WTC11 (cell line): Measurements from ENCODE around the gene BICRA. TPM values are rescaled to one million over a fixed set of nuclear protein-coding genes. Genes with fewer than 3 reads are reported as not detected.

ENCODE experiments used
- CBFB ChIP-seq: sonication (generic); formaldehyde crosslinking; IDR thresholded peaks from 2 replicates; pipeline ENCODE4 v1.8.1; 2022; ENCODE audit warnings: mild to moderate bottlenecking, low read depth, missing genetic modification reagents
- CREM ChIP-seq: sonication (generic); formaldehyde crosslinking; IDR thresholded peaks from 2 replicates; pipeline ENCODE4 v1.8.1; 2022; ENCODE audit warnings: mild to moderate bottlenecking, missing genetic modification reagents, moderate library complexity
- ESRRA ChIP-seq: sonication (generic); formaldehyde crosslinking; IDR thresholded peaks from 2 replicates; pipeline ENCODE4 v1.8.1; 2022; ENCODE audit warnings: mild to moderate bottlenecking, missing genetic modification reagents, borderline replicate concordance
- ETV6 ChIP-seq: sonication (generic); formaldehyde crosslinking; IDR thresholded peaks from 2 replicates; pipeline ENCODE4 v1.8.1; 2022; ENCODE audit warnings: mild to moderate bottlenecking, missing genetic modification reagents
- FOXJ3 ChIP-seq: sonication (generic); formaldehyde crosslinking; IDR thresholded peaks from 2 replicates; pipeline ENCODE4 v1.9.0; 2021; ENCODE audit warnings: missing genetic modification reagents, mild to moderate bottlenecking, borderline replicate concordance
- GTF2I ChIP-seq: fragments of 250-450 bp; sonication (Bioruptor Pico); conservative IDR thresholded peaks from 2 replicates; pipeline ENCODE4 v1.4.0; 2021; ENCODE audit warnings: mild to moderate bottlenecking
- IRF2 ChIP-seq: sonication (generic); formaldehyde crosslinking; IDR thresholded peaks from 2 replicates; pipeline ENCODE4 v1.8.0; 2022; ENCODE audit warnings: low read depth, missing genetic modification reagents, borderline replicate concordance
- NFYB ChIP-seq: sonication (generic); formaldehyde crosslinking; conservative IDR thresholded peaks from 2 replicates; pipeline ENCODE4 v1.8.0; 2022; ENCODE audit warnings: low read depth, missing genetic modification reagents
- PRRX2 ChIP-seq: fragments of 250-450 bp; sonication (Bioruptor Pico); IDR thresholded peaks from 2 replicates; pipeline ENCODE4 v1.8.0; 2021; ENCODE audit warnings: mild to moderate bottlenecking
- SP1 ChIP-seq: sonication (generic); formaldehyde crosslinking; conservative IDR thresholded peaks from 2 replicates; pipeline ENCODE4 v1.8.1; 2022; ENCODE audit warnings: missing genetic modification reagents
- ZBTB21 ChIP-seq: sonication (generic); formaldehyde crosslinking; IDR thresholded peaks from 2 replicates; pipeline ENCODE4 v1.8.1; 2023; ENCODE audit warnings: mild to moderate bottlenecking, missing genetic modification reagents, borderline replicate concordance
- ZNF121 ChIP-seq: sonication (generic); formaldehyde crosslinking; IDR thresholded peaks from 2 replicates; pipeline ENCODE4 v1.8.0; 2023; ENCODE audit warnings: missing genetic modification reagents
- ZNF263 ChIP-seq: sonication (generic); formaldehyde crosslinking; IDR thresholded peaks from 2 replicates; pipeline ENCODE4 v1.8.1; 2022; ENCODE audit warnings: low read depth, mild to moderate bottlenecking, moderate library complexity, missing genetic modification reagents
- ZNF396 ChIP-seq: fragments of 250-450 bp; sonication (Bioruptor Pico); IDR thresholded peaks from 2 replicates; pipeline ENCODE4 v1.8.0; 2021; ENCODE audit warnings: mild to moderate bottlenecking, moderate library complexity, borderline replicate concordance
- total RNA-seq: library from RNA; stranded (reverse); gene quantifications from 3 replicates; pipeline ENCODE4 v1.2.3, GENCODE V29; 2021
- TF ChIP-seq, protein P1 (sequence below): fragments of 200-600 bp; IDR thresholded peaks from 2 replicates; pipeline ENCODE4 v1.8.0; 2022; ENCODE audit warnings: antibody characterized with exemption
- TF ChIP-seq, protein P2 (sequence below): sonication (generic); formaldehyde crosslinking; IDR thresholded peaks from 2 replicates; pipeline ENCODE4 v1.8.0; 2022; ENCODE audit warnings: missing genetic modification reagents
- TF ChIP-seq, protein P3 (sequence below): sonication (generic); formaldehyde crosslinking; IDR thresholded peaks from 2 replicates; pipeline ENCODE4 v1.8.1; 2022; ENCODE audit warnings: low read depth, mild to moderate bottlenecking, moderate library complexity, missing genetic modification reagents, borderline replicate concordance
- TF ChIP-seq, protein P4 (sequence below): sonication (generic); formaldehyde crosslinking; IDR thresholded peaks from 2 replicates; pipeline ENCODE4 v1.8.1; 2023; ENCODE audit warnings: mild to moderate bottlenecking, missing genetic modification reagents, borderline replicate concordance
- TF ChIP-seq, protein P5 (sequence below): sonication (generic); formaldehyde crosslinking; IDR thresholded peaks from 2 replicates; pipeline ENCODE4 v1.8.1; 2022; ENCODE audit warnings: mild to moderate bottlenecking, missing genetic modification reagents, moderate library complexity, borderline replicate concordance
- TF ChIP-seq, protein P6 (sequence below): sonication (generic); formaldehyde crosslinking; IDR thresholded peaks from 2 replicates; pipeline ENCODE4 v1.8.1; 2023; ENCODE audit warnings: mild to moderate bottlenecking, missing genetic modification reagents, moderate library complexity
- TF ChIP-seq, protein P7 (sequence below): sonication (generic); formaldehyde crosslinking; IDR thresholded peaks from 2 replicates; pipeline ENCODE4 v1.8.1; 2023; ENCODE audit warnings: mild to moderate bottlenecking, missing genetic modification reagents
- TF ChIP-seq, protein P8 (sequence below): sonication (generic); formaldehyde crosslinking; IDR thresholded peaks from 2 replicates; pipeline ENCODE4 v1.8.1; 2023; ENCODE audit warnings: mild to moderate bottlenecking, moderate library complexity, missing genetic modification reagents

Gene BICRA
- total RNA-seq, 1 experiment from 2014 or later: 30.3 TPM

DNA sequence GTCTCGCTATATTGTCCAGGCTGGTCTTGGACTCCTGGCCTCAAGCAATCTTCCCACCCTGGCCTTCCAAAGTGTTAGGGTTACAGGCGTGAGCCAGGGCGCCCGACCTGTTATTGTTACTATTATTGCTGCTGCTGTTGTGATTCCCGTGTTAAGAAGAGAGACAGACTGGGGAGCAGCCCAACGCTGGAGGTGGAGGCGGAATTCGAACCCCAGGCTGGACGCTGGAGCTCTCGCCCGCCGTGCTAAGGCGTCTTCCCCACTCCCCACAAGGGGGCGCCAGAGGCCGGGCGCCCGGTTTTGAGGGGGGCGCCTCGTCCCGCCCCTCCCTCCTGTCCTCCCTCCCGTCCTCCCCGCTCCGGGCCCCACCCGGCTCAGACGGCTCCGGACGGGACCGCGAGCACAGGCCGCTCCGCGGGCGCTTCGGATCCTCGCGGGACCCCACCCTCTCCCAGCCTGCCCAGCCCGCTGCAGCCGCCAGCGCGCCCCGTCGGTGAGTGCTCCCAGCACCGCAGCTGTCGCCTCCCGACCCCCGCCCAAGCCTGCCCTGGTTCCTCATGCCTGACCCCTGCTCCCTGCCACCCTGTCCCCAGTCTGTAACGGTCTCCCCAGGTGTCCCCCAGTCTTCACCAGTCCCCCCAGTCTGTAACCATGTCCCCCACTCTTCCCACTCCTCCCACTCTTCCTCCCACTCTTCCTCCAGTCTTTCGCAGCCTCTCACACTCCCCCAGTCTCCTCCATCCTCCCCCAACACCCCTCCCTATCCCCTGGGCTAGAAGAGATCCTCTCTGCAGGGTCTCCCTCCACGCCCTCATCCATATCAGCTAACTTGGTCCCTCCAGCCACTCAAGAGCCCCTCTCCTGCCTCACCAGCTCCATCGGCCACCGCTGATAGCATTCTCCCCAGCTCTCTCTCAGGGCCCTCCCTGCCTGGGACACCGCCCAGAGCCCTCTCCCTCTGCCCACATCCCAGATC lies 104.4 kb downstream of the BICRA start, which contains the start of gene EHD2 (continued):
- TF ChIP-seq, protein P1, sequence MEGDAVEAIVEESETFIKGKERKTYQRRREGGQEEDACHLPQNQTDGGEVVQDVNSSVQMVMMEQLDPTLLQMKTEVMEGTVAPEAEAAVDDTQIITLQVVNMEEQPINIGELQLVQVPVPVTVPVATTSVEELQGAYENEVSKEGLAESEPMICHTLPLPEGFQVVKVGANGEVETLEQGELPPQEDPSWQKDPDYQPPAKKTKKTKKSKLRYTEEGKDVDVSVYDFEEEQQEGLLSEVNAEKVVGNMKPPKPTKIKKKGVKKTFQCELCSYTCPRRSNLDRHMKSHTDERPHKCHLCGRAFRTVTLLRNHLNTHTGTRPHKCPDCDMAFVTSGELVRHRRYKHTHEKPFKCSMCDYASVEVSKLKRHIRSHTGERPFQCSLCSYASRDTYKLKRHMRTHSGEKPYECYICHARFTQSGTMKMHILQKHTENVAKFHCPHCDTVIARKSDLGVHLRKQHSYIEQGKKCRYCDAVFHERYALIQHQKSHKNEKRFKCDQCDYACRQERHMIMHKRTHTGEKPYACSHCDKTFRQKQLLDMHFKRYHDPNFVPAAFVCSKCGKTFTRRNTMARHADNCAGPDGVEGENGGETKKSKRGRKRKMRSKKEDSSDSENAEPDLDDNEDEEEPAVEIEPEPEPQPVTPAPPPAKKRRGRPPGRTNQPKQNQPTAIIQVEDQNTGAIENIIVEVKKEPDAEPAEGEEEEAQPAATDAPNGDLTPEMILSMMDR: peak; percentile 97
- TF ChIP-seq ZBTB21 (CRISPR knock-in tag): no peak
- no peak for TF ChIP-seq FOXJ3
- TF ChIP-seq IRF2 (CRISPR knock-in tag): no peak
- no peak for TF ChIP-seq PRRX2 (CRISPR knock-in tag)
- TF ChIP-seq ZNF396 (CRISPR knock-in tag): no peak
- TF ChIP-seq, protein P2, sequence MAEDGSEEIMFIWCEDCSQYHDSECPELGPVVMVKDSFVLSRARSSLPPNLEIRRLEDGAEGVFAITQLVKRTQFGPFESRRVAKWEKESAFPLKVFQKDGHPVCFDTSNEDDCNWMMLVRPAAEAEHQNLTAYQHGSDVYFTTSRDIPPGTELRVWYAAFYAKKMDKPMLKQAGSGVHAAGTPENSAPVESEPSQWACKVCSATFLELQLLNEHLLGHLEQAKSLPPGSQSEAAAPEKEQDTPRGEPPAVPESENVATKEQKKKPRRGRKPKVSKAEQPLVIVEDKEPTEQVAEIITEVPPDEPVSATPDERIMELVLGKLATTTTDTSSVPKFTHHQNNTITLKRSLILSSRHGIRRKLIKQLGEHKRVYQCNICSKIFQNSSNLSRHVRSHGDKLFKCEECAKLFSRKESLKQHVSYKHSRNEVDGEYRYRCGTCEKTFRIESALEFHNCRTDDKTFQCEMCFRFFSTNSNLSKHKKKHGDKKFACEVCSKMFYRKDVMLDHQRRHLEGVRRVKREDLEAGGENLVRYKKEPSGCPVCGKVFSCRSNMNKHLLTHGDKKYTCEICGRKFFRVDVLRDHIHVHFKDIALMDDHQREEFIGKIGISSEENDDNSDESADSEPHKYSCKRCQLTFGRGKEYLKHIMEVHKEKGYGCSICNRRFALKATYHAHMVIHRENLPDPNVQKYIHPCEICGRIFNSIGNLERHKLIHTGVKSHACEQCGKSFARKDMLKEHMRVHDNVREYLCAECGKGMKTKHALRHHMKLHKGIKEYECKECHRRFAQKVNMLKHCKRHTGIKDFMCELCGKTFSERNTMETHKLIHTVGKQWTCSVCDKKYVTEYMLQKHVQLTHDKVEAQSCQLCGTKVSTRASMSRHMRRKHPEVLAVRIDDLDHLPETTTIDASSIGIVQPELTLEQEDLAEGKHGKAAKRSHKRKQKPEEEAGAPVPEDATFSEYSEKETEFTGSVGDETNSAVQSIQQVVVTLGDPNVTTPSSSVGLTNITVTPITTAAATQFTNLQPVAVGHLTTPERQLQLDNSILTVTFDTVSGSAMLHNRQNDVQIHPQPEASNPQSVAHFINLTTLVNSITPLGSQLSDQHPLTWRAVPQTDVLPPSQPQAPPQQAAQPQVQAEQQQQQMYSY: no peak
- TF ChIP-seq SP1 (CRISPR knock-in tag): 0 out of 2 replicates have a peak, but pooled peaks have one; percentile 21
- TF ChIP-seq CBFB (CRISPR knock-in tag): no peak
- TF ChIP-seq GTF2I (CRISPR knock-in tag): peak; percentile 89
- TF ChIP-seq ZNF263 (CRISPR knock-in tag): peak; percentile 98
- no peak for TF ChIP-seq ETV6 (CRISPR knock-in tag)
- TF ChIP-seq, protein P3, sequence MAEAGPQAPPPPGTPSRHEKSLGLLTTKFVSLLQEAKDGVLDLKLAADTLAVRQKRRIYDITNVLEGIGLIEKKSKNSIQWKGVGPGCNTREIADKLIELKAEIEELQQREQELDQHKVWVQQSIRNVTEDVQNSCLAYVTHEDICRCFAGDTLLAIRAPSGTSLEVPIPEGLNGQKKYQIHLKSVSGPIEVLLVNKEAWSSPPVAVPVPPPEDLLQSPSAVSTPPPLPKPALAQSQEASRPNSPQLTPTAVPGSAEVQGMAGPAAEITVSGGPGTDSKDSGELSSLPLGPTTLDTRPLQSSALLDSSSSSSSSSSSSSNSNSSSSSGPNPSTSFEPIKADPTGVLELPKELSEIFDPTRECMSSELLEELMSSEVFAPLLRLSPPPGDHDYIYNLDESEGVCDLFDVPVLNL: no peak
- TF ChIP-seq NFYB (CRISPR knock-in tag): no peak
- no peak for TF ChIP-seq CREM (CRISPR knock-in tag)
- TF ChIP-seq, protein P4, sequence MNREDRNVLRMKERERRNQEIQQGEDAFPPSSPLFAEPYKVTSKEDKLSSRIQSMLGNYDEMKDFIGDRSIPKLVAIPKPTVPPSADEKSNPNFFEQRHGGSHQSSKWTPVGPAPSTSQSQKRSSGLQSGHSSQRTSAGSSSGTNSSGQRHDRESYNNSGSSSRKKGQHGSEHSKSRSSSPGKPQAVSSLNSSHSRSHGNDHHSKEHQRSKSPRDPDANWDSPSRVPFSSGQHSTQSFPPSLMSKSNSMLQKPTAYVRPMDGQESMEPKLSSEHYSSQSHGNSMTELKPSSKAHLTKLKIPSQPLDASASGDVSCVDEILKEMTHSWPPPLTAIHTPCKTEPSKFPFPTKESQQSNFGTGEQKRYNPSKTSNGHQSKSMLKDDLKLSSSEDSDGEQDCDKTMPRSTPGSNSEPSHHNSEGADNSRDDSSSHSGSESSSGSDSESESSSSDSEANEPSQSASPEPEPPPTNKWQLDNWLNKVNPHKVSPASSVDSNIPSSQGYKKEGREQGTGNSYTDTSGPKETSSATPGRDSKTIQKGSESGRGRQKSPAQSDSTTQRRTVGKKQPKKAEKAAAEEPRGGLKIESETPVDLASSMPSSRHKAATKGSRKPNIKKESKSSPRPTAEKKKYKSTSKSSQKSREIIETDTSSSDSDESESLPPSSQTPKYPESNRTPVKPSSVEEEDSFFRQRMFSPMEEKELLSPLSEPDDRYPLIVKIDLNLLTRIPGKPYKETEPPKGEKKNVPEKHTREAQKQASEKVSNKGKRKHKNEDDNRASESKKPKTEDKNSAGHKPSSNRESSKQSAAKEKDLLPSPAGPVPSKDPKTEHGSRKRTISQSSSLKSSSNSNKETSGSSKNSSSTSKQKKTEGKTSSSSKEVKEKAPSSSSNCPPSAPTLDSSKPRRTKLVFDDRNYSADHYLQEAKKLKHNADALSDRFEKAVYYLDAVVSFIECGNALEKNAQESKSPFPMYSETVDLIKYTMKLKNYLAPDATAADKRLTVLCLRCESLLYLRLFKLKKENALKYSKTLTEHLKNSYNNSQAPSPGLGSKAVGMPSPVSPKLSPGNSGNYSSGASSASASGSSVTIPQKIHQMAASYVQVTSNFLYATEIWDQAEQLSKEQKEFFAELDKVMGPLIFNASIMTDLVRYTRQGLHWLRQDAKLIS: no peak
- TF ChIP-seq, protein P5, sequence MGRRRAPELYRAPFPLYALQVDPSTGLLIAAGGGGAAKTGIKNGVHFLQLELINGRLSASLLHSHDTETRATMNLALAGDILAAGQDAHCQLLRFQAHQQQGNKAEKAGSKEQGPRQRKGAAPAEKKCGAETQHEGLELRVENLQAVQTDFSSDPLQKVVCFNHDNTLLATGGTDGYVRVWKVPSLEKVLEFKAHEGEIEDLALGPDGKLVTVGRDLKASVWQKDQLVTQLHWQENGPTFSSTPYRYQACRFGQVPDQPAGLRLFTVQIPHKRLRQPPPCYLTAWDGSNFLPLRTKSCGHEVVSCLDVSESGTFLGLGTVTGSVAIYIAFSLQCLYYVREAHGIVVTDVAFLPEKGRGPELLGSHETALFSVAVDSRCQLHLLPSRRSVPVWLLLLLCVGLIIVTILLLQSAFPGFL: no peak
- TF ChIP-seq, protein P6, sequence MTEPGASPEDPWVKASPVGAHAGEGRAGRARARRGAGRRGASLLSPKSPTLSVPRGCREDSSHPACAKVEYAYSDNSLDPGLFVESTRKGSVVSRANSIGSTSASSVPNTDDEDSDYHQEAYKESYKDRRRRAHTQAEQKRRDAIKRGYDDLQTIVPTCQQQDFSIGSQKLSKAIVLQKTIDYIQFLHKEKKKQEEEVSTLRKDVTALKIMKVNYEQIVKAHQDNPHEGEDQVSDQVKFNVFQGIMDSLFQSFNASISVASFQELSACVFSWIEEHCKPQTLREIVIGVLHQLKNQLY (CRISPR knock-in tag): no peak
- TF ChIP-seq ZNF121 (CRISPR knock-in tag): peak; percentile 74
- TF ChIP-seq, protein P7, sequence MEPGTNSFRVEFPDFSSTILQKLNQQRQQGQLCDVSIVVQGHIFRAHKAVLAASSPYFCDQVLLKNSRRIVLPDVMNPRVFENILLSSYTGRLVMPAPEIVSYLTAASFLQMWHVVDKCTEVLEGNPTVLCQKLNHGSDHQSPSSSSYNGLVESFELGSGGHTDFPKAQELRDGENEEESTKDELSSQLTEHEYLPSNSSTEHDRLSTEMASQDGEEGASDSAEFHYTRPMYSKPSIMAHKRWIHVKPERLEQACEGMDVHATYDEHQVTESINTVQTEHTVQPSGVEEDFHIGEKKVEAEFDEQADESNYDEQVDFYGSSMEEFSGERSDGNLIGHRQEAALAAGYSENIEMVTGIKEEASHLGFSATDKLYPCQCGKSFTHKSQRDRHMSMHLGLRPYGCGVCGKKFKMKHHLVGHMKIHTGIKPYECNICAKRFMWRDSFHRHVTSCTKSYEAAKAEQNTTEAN: no peak
- TF ChIP-seq, protein P8, sequence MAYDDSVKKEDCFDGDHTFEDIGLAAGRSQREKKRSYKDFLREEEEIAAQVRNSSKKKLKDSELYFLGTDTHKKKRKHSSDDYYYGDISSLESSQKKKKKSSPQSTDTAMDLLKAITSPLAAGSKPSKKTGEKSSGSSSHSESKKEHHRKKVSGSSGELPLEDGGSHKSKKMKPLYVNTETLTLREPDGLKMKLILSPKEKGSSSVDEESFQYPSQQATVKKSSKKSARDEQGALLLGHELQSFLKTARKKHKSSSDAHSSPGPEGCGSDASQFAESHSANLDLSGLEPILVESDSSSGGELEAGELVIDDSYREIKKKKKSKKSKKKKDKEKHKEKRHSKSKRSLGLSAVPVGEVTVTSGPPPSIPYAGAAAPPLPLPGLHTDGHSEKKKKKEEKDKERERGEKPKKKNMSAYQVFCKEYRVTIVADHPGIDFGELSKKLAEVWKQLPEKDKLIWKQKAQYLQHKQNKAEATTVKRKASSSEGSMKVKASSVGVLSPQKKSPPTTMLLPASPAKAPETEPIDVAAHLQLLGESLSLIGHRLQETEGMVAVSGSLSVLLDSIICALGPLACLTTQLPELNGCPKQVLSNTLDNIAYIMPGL (CRISPR knock-in tag): peak; percentile 90; the same call in 1 of the 2 replicates
- TF ChIP-seq ESRRA (CRISPR knock-in tag): no peak
